IMR-90 (cell line): ENCODE results near the gene BDH1. TPM values are rescaled to one million over a fixed set of nuclear protein-coding genes. Genes with fewer than 3 reads are reported as not detected.

Experiments used
- ATAC-seq: fragments of 200-7000 bp; cut with Tn5 transposase; 2 replicates; pipeline ENCODE4 v1.9.1; 2020; ENCODE audit warnings: low read depth, mild to moderate bottlenecking, moderate library complexity
- BruUV-seq: library from RNA; stranded (reverse); fragments of 400-500 nt; replicated peaks from 2 replicates; lab custom pipeline; 2021; lab: Mats Ljungman, UMichigan
- CTCF ChIA-PET: fragments of 300-600 bp; formaldehyde crosslinking; extraction: SDS; loops from one replicate; lab custom pipeline; 2021; ENCODE audit warnings: antibody characterized with exemption; lab: Yijun Ruan, JAX
- POLR2A ChIA-PET: fragments of 300-600 bp; sonication (Branson Sonifier 250); formaldehyde crosslinking; loops from one replicate; lab custom pipeline; 2022; ENCODE audit warnings: antibody characterized with exemption; ENCODE audit not compliant: unreplicated experiment; lab: Charles Lee
- DNase-seq: peaks from one replicate; pipeline ENCODE4 v3.0.0; 2013
- H2AFZ ChIP-seq: replicated peaks from 2 replicates; pipeline ENCODE3; 2013; ENCODE audit warnings: low read length, mild to moderate bottlenecking; ENCODE audit not compliant: poor library complexity
- H2AK5ac ChIP-seq: 2 replicates; pipeline ENCODE4 v1.6.1; 2013; ENCODE audit warnings: low read depth, low read length, inconsistent platforms
- H2AK9ac ChIP-seq: replicated peaks from 2 replicates; pipeline ENCODE3; 2013; ENCODE audit warnings: mild to moderate bottlenecking, low read depth, low read length, moderate library complexity; ENCODE audit not compliant: poor library complexity
- H2BK120ac ChIP-seq: 2 replicates; pipeline ENCODE4 v1.6.1; 2013; ENCODE audit warnings: low read depth, low read length, inconsistent platforms
- H2BK15ac ChIP-seq: 3 replicates; pipeline ENCODE4 v1.6.1; 2013; ENCODE audit warnings: low read depth, low read length, inconsistent platforms
- H2BK20ac ChIP-seq: 2 replicates; pipeline ENCODE4 v1.6.1; 2013; ENCODE audit warnings: low read depth, mild to moderate bottlenecking, inconsistent platforms, low read length, moderate library complexity
- H2BK5ac ChIP-seq: 2 replicates; pipeline ENCODE4 v1.6.1; 2013; ENCODE audit warnings: mild to moderate bottlenecking, low read depth, low read length, inconsistent platforms; ENCODE audit not compliant: poor library complexity, severe bottlenecking
- H3K14ac ChIP-seq: replicated peaks from 2 replicates; pipeline ENCODE4 v1.6.1; 2013; ENCODE audit warnings: low read depth, low read length, inconsistent platforms
- H3K18ac ChIP-seq: 2 replicates; pipeline ENCODE4 v1.6.1; 2013; ENCODE audit warnings: low read depth, low read length, control low read depth
- H3K23ac ChIP-seq: 2 replicates; pipeline ENCODE4 v1.6.1; 2013; ENCODE audit warnings: low read depth, low read length, inconsistent platforms
- H3K27ac ChIP-seq: 2 replicates; pipeline ENCODE4 v1.5.1; 2013; ENCODE audit warnings: mild to moderate bottlenecking, control low read depth, low read length; ENCODE audit not compliant: insufficient read depth
- H3K27me3 ChIP-seq: 2 replicates; pipeline ENCODE4 v1.6.1; 2013; ENCODE audit warnings: low read length; ENCODE audit not compliant: control insufficient read depth, insufficient read depth
- H3K36me3 ChIP-seq: 2 replicates; pipeline ENCODE4 v1.6.1; 2013; ENCODE audit warnings: low read length, mixed read lengths; ENCODE audit not compliant: control insufficient read depth, insufficient read depth
- H3K4ac ChIP-seq: 2 replicates; pipeline ENCODE4 v1.6.1; 2013; ENCODE audit warnings: low read depth, low read length, inconsistent platforms
- H3K4me1 ChIP-seq: 2 replicates; pipeline ENCODE4 v1.6.1; 2013; ENCODE audit warnings: low read length, mixed read lengths; ENCODE audit not compliant: control insufficient read depth, insufficient read depth
- H3K4me2 ChIP-seq: 2 replicates; pipeline ENCODE4 v1.6.1; 2013; ENCODE audit warnings: low read depth, mild to moderate bottlenecking, control low read depth, low read length, moderate library complexity
- H3K4me3 ChIP-seq: 2 replicates; pipeline ENCODE4 v1.5.1; 2013; ENCODE audit warnings: low read depth, mild to moderate bottlenecking, control low read depth, low read length, moderate library complexity; ENCODE audit not compliant: insufficient read depth
- H3K56ac ChIP-seq: 2 replicates; pipeline ENCODE4 v1.6.1; 2013; ENCODE audit warnings: low read length, inconsistent platforms; ENCODE audit not compliant: insufficient read depth; ENCODE audit errors: extremely low read depth
- H3K79me1 ChIP-seq, 2 experiments: 2 replicates each; pipeline ENCODE4 v1.6.1; 2013; ENCODE audit warnings: low read length in 2 of 2, inconsistent platforms in 1 of 2, low read depth in 1 of 2
- H3K9ac ChIP-seq: 2 replicates; pipeline ENCODE4 v1.6.1; 2013; ENCODE audit warnings: low read depth, low read length, control low read depth
- H3K9me1 ChIP-seq: 2 replicates; pipeline ENCODE4 v1.6.1; 2013; ENCODE audit warnings: low read length, inconsistent platforms; ENCODE audit not compliant: insufficient read depth
- H3K9me3 ChIP-seq: 2 replicates; pipeline ENCODE4 v1.6.1; 2013; ENCODE audit warnings: low read length; ENCODE audit not compliant: control insufficient read depth, insufficient read depth
- H4K20me1 ChIP-seq: 2 replicates; pipeline ENCODE4 v1.6.1; 2013; ENCODE audit warnings: low read length, inconsistent platforms; ENCODE audit not compliant: insufficient read depth
- H4K5ac ChIP-seq: 2 replicates; pipeline ENCODE4 v1.6.1; 2013; ENCODE audit warnings: mild to moderate bottlenecking, low read depth, low read length, control low read depth
- H4K8ac ChIP-seq, 2 experiments: 2 replicates each; pipeline ENCODE4 v1.6.1; 2013; ENCODE audit warnings: low read depth in 2 of 2, low read length in 2 of 2, control low read depth in 1 of 2, inconsistent platforms in 1 of 2
- H4K91ac ChIP-seq: 2 replicates; pipeline ENCODE4 v1.6.1; 2013; ENCODE audit warnings: low read depth, low read length, inconsistent platforms; ENCODE audit not compliant: insufficient read depth
- CEBPB ChIP-seq: IDR thresholded peaks from 2 replicates; pipeline ENCODE4 v1.6.1; 2012; ENCODE audit warnings: low read depth, low read length, improper control_type of control experiment
- CHD1 ChIP-seq: IDR thresholded peaks from 2 replicates; pipeline ENCODE4 v1.6.1; 2012; ENCODE audit warnings: low read depth, low read length, improper control_type of control experiment
- ELK1 ChIP-seq: fragments of 150-350 bp; IDR thresholded peaks from 2 replicates; pipeline ENCODE4 v1.6.1; 2016; ENCODE audit warnings: low read depth, mild to moderate bottlenecking, low read length, moderate library complexity, borderline replicate concordance
- FOS ChIP-seq: fragments of 150-350 bp; IDR thresholded peaks from 2 replicates; pipeline ENCODE4 v1.6.1; 2016; ENCODE audit warnings: low read depth, low read length
- MAFK ChIP-seq: IDR thresholded peaks from 2 replicates; pipeline ENCODE4 v1.6.1; 2012; ENCODE audit warnings: low read depth, low read length, improper control_type of control experiment
- MAZ ChIP-seq: IDR thresholded peaks from 2 replicates; pipeline ENCODE4 v1.6.1; 2012; ENCODE audit warnings: low read depth, mild to moderate bottlenecking, low read length, improper control_type of control experiment, moderate library complexity, borderline replicate concordance
- MXI1 ChIP-seq: IDR thresholded peaks from 2 replicates; pipeline ENCODE4 v1.6.1; 2012; ENCODE audit warnings: low read depth, mild to moderate bottlenecking, low read length, moderate library complexity, borderline replicate concordance
- POLR2A ChIP-seq: IDR thresholded peaks from 2 replicates; pipeline ENCODE4 v1.6.1; 2012; ENCODE audit warnings: mild to moderate bottlenecking, low read depth, low read length
- RAD21 ChIP-seq: IDR thresholded peaks from 2 replicates; pipeline ENCODE4 v1.6.1; 2012; ENCODE audit warnings: low read length, improper control_type of control experiment
- RCOR1 ChIP-seq: IDR thresholded peaks from 2 replicates; pipeline ENCODE4 v1.6.1; 2012; ENCODE audit warnings: mild to moderate bottlenecking, low read length, improper control_type of control experiment; ENCODE audit not compliant: insufficient replicate concordance
- RFX5 ChIP-seq: IDR thresholded peaks from 2 replicates; pipeline ENCODE4 v1.8.0; 2012; ENCODE audit warnings: low read depth, mild to moderate bottlenecking, low read length, moderate library complexity
- SMC3 ChIP-seq: fragments of 150-350 bp; IDR thresholded peaks from 2 replicates; pipeline ENCODE4 v1.6.1; 2016; ENCODE audit warnings: low read depth, mild to moderate bottlenecking, antibody characterized with exemption, low read length, moderate library complexity
- USF2 ChIP-seq: fragments of 150-350 bp; IDR thresholded peaks from 2 replicates; pipeline ENCODE4 v1.6.1; 2017; ENCODE audit warnings: mild to moderate bottlenecking, antibody characterized with exemption, low read length, low read depth
- WGBS, 2 experiments: methylation state at CpG; one replicate each; pipeline versions ENCODE4 v1.1.5 to v1.1.7; 2013; ENCODE audit warnings: missing lambda C conversion rate in 2 of 2; ENCODE audit not compliant: insufficient read length in 1 of 2; ENCODE audit errors: extremely low coverage in 2 of 2; 5-methylcytosine and 5-hydroxymethylcytosine counted together
- dilution Hi-C: fragments of 300-500 bp; cut with HindIII; formaldehyde crosslinking; loops from one replicate; pipeline ENCODE4 v1.14.3; 2018; ENCODE audit warnings: low sequenced_read_pairs; ENCODE audit not compliant: unreplicated experiment
- in situ Hi-C: fragments of 300-500 bp; cut with MboI; formaldehyde crosslinking; loops from 3 replicates; pipeline ENCODE4 v1.14.3; 2019; ENCODE audit warnings: low sequenced_read_pairs, inconsistent platforms, mixed read lengths
- intact Hi-C: fragments of 100-400 bp; cut with micrococcal nuclease; formaldehyde crosslinking; loops from 2 replicates; pipeline ENCODE4 v1.10.0; 2022
- polyA plus RNA-seq, 3 experiments: library from polyadenylated mRNA; depleted of rRNA; stranded (reverse); fragments of >200 nt; gene quantifications; 2 replicates each; pipeline ENCODE4 v1.2.3, GENCODE V29; 2012; ENCODE audit warnings: low replicate concordance in 1 of 3
- total RNA-seq: library from RNA; depleted of rRNA; stranded (reverse); fragments of >200 nt; gene quantifications from 2 replicates; pipeline ENCODE4 v1.2.3, GENCODE V29; 2012
- TF ChIP-seq, protein P1 (sequence below): conservative IDR thresholded peaks from 2 replicates; pipeline ENCODE4 v1.5.1; 2012; ENCODE audit warnings: mild to moderate bottlenecking, low read depth, low read length, improper control_type of control experiment

BDH1 gene
- total and polyA plus RNA-seq, 2 of the 4 experiments (the other 2 are of a cell fraction) = 2.7 to 4.4 TPM

DNA sequence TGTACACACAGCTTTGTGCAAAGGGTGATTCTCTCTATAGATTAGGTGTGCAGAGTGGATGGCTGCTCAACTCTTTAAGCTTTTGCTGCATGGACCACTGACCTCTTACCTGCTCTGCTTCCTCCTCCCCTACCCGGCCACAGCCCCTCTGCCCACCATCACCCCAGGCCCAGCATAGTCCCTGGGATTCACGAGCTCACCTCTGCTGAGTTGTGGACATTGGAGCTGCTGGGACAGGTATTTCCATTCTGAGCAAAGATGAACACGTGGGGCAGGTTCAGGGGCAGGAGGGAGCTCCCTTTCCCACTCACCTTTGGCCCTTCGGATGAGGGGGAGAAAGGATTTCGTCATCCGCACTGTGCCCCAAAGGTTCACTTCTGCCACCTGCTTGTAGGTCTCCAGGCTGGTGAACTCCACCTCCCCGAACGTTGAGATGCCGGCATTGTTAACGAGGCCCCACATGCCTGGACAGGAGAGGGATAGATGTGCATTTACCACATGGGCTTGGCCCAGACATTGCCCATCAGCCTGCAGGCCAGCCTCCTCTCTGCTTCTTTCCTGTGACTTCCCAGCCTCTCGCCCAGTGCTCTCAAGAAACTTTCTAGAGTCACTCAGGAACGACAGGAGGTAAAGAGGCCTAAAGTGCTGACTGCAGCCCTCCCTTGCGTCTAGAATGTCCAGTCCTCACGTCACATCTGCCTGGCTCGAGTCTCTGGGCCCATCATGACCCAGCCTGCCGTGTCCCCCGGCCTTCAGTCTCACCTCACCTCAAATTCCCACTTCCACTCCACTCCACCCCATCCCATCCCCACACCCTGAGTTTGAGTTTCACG is 41.6 kb downstream of the BDH1 start:
- no peak overlapping the region for H3K9ac ChIP-seq
- no peaks in the 10 kb centered on the region; the same call in 1 of the 2 replicates for H3K36me3 ChIP-seq
- no peak overlapping the region for H3K4ac ChIP-seq
- no peak overlapping the region for H3K4me2 ChIP-seq
- in situ Hi-C loops = loop anchor here (10.0 kb wide), 1 partner anchor 259 kb away; no protein-coding TSS in a partner anchor
- POLR2A ChIA-PET = no interaction called here
- H3K9me1 ChIP-seq = peaks cover 11% of the 10 kb centered on the region; the same call in 1 of the 2 replicates
- H2BK120ac ChIP-seq = no peak overlapping the region
- peak overlapping the region; percentile 46 for H2AK5ac ChIP-seq
- no peak for ATAC-seq
- H3K27me3 ChIP-seq = no peaks in the 10 kb centered on the region
- no peak overlapping the region for H3K4me3 ChIP-seq
- intact Hi-C loops = loop anchor here (10.0 kb wide), 1 partner anchor 509 kb away; no protein-coding TSS in a partner anchor
- no peak overlapping the region for H3K23ac ChIP-seq
- no peak overlapping the region for H2BK15ac ChIP-seq
- H3K18ac ChIP-seq = no peak overlapping the region
- H2BK20ac ChIP-seq = no peak overlapping the region
- H4K8ac ChIP-seq = no peak overlapping the region
- H3K56ac ChIP-seq = no peak overlapping the region
- BruUV-seq = no TSS peak
- no peaks in the 10 kb centered on the region for H4K20me1 ChIP-seq
- H4K91ac ChIP-seq = no peak overlapping the region
- H3K27ac ChIP-seq = no peak overlapping the region
- CTCF ChIA-PET = no interaction called here
- TF ChIP-seq MAZ (no peak), POLR2A (no peak), RFX5 (no peak), RAD21 (no peak), ELK1 (no peak), MXI1 (no peak), FOS (no peak), USF2 (no peak), RCOR1 (no peak), SMC3 (no peak), MAFK (no peak), CEBPB (no peak), CHD1 (no peak)
- TF ChIP-seq, protein P1, sequence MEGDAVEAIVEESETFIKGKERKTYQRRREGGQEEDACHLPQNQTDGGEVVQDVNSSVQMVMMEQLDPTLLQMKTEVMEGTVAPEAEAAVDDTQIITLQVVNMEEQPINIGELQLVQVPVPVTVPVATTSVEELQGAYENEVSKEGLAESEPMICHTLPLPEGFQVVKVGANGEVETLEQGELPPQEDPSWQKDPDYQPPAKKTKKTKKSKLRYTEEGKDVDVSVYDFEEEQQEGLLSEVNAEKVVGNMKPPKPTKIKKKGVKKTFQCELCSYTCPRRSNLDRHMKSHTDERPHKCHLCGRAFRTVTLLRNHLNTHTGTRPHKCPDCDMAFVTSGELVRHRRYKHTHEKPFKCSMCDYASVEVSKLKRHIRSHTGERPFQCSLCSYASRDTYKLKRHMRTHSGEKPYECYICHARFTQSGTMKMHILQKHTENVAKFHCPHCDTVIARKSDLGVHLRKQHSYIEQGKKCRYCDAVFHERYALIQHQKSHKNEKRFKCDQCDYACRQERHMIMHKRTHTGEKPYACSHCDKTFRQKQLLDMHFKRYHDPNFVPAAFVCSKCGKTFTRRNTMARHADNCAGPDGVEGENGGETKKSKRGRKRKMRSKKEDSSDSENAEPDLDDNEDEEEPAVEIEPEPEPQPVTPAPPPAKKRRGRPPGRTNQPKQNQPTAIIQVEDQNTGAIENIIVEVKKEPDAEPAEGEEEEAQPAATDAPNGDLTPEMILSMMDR = no peak
- 0 out of 4 replicates have a peak, but pooled peaks cover 0 to 2% of the 10 kb centered on the region in 2 experiments for H3K79me1 ChIP-seq
- H3K4me1 ChIP-seq = peaks cover 9% of the 10 kb centered on the region
- H2AK9ac ChIP-seq = no peak overlapping the region
- H2BK5ac ChIP-seq = no peak overlapping the region
- dilution Hi-C loops = no loop called here
- no peak overlapping the region for H3K14ac ChIP-seq
- 91% methylated on average over 11 of the region's 18 CpGs; no CpG with 5 or more reads in 1 of the 2 experiments for WGBS, 2 experiments
- H2AFZ ChIP-seq = peak overlapping the region; percentile 8
- DNase-seq = no peak
- H4K5ac ChIP-seq = no peak overlapping the region
- H3K9me3 ChIP-seq = no peaks in the 10 kb centered on the region
